H1 (cell line): ENCODE data around the gene SNAP25. TPM values are rescaled to one million over a fixed set of nuclear protein-coding genes. Genes with fewer than 3 reads are reported as not detected.

Source experiments
- CTCF ChIA-PET: fragments of 300-600 bp; sonication (Branson Sonifier 250); formaldehyde crosslinking; loops from one replicate; lab custom pipeline; 2021; ENCODE audit not compliant: partially characterized antibody; lab: Charles Lee
- POLR2A ChIA-PET: fragments of 300-600 bp; sonication (Branson Sonifier 250); formaldehyde crosslinking; loops from one replicate; lab custom pipeline; 2021; ENCODE audit warnings: inconsistent platforms; ENCODE audit not compliant: partially characterized antibody; lab: Charles Lee
- DNase-seq, 2 experiments: peaks; one replicate each; pipeline versions ENCODE4 v3.0.0 to v3.0.0-alpha.2; 2010 to 2022; ENCODE audit warnings: low spot score in 2 of 2, low read depth in 1 of 2, mixed read lengths in 1 of 2
- FAIRE-seq: peaks from 2 replicates; lab custom pipeline; 2011; peaks lifted over from hg19 to GRCh38; lab: Jason Lieb, UNC
- H2AFZ ChIP-seq: 2 replicates; pipeline ENCODE4 v1.8.1; 2012; ENCODE audit warnings: low read length, inconsistent platforms
- H2AK5ac ChIP-seq: 2 replicates; pipeline ENCODE4 v1.6.1; 2013; ENCODE audit warnings: low read depth, low read length
- H2BK120ac ChIP-seq: replicated peaks from 2 replicates; pipeline ENCODE3; 2013; ENCODE audit warnings: low read depth, low read length, inconsistent platforms
- H2BK12ac ChIP-seq: 2 replicates; pipeline ENCODE4 v1.6.1; 2013; ENCODE audit warnings: low read depth, low read length
- H2BK15ac ChIP-seq: 2 replicates; pipeline ENCODE4 v1.6.1; 2013; ENCODE audit warnings: low read length
- H2BK20ac ChIP-seq: 2 replicates; pipeline ENCODE4 v1.6.1; 2013; ENCODE audit warnings: low read length
- H2BK5ac ChIP-seq: 2 replicates; pipeline ENCODE4 v1.6.1; 2013; ENCODE audit warnings: low read depth, low read length
- H3K14ac ChIP-seq: 2 replicates; pipeline ENCODE4 v1.6.1; 2013; ENCODE audit warnings: inconsistent platforms; ENCODE audit not compliant: insufficient read length
- H3K18ac ChIP-seq: 2 replicates; pipeline ENCODE4 v1.6.1; 2013; ENCODE audit warnings: low read length; ENCODE audit errors: extremely low read depth
- H3K23ac ChIP-seq: 2 replicates; pipeline ENCODE4 v1.6.1; 2013; ENCODE audit warnings: inconsistent platforms; ENCODE audit not compliant: insufficient read length
- H3K23me2 ChIP-seq: 2 replicates; pipeline ENCODE4 v1.6.1; 2013; ENCODE audit warnings: low read depth, low read length
- H3K27ac ChIP-seq: 2 replicates; pipeline ENCODE4 v1.6.1; 2011; ENCODE audit warnings: low read depth, low read length, inconsistent platforms
- H3K27me3 ChIP-seq, 4 experiments: replicated peaks in 1 of 4; 1 replicate in 1 of 4; 2 replicates in 3 of 4; pipeline versions ENCODE4 v1.6.1 to v1.8.1; 2011 to 2013; ENCODE audit warnings: low read length in 3 of 4, mild to moderate bottlenecking in 3 of 4, inconsistent platforms in 2 of 4, mixed read lengths in 2 of 4, moderate library complexity in 1 of 4; ENCODE audit not compliant: control insufficient read depth in 3 of 4, insufficient read depth in 3 of 4; ENCODE audit errors: extremely low read depth in 1 of 4
- H3K36me3 ChIP-seq, 4 experiments: 2 replicates each; pipeline versions ENCODE4 v1.6.1 to v1.8.1; 2011 to 2013; ENCODE audit warnings: mild to moderate bottlenecking in 4 of 4, low read length in 3 of 4, moderate library complexity in 2 of 4, control low read depth in 1 of 4, inconsistent platforms in 1 of 4; ENCODE audit not compliant: insufficient read depth in 4 of 4, control insufficient read depth in 2 of 4
- H3K4ac ChIP-seq: replicated peaks from 2 replicates; pipeline ENCODE3; 2013; ENCODE audit warnings: low read length, low read depth, mixed read lengths, inconsistent platforms; ENCODE audit not compliant: insufficient read length
- H3K4me1 ChIP-seq, 4 experiments: replicated peaks in 1 of 4; 1 replicate in 1 of 4; 2 replicates in 3 of 4; pipeline versions ENCODE4 v1.6.1 to v1.8.1; 2011 to 2013; ENCODE audit warnings: low read length in 3 of 4, inconsistent platforms in 2 of 4, mixed read lengths in 1 of 4; ENCODE audit not compliant: insufficient read depth in 4 of 4, control insufficient read depth in 3 of 4
- H3K4me2 ChIP-seq, 2 experiments: 2 replicates each; pipeline versions ENCODE4 v1.6.1 to v1.8.1; 2011 to 2013; ENCODE audit warnings: low read depth in 2 of 2, low read length in 2 of 2, control low read depth in 1 of 2, inconsistent platforms in 1 of 2, mild to moderate bottlenecking in 1 of 2; ENCODE audit not compliant: insufficient read depth in 1 of 2
- H3K4me3 ChIP-seq, 4 experiments: fragments of 200-600, 300-600 bp in 1 of 4; sonication (generic), shearing (Covaris generic), sonication (Bioruptor Twin) in 1 of 4; 2 replicates each; pipeline versions ENCODE4 v1.5.1 to v1.8.1; 2011 to 2016; ENCODE audit warnings: low read length in 4 of 4, low read depth in 3 of 4, control low read depth in 2 of 4, inconsistent platforms in 2 of 4, mild to moderate bottlenecking in 2 of 4, mixed read lengths in 1 of 4, moderate library complexity in 1 of 4; ENCODE audit not compliant: insufficient read depth in 2 of 4; ENCODE audit errors: extremely low read depth in 1 of 4
- H3K56ac ChIP-seq: replicated peaks from 2 replicates; pipeline ENCODE3; 2013; ENCODE audit warnings: low read depth, mild to moderate bottlenecking, mixed read lengths, low read length, inconsistent platforms; ENCODE audit not compliant: insufficient read length
- H3K79me1 ChIP-seq: 2 replicates; pipeline ENCODE4 v1.6.1; 2013; ENCODE audit warnings: low read depth, low read length, control low read depth
- H3K79me2 ChIP-seq, 2 experiments: 2 replicates each; pipeline versions ENCODE4 v1.6.1 to v1.8.1; 2012 to 2013; ENCODE audit warnings: low read length in 2 of 2, mild to moderate bottlenecking in 2 of 2, inconsistent platforms in 1 of 2; ENCODE audit not compliant: insufficient read depth in 2 of 2, control insufficient read depth in 1 of 2
- H3K9ac ChIP-seq, 4 experiments: replicated peaks in 1 of 4; 1 replicate in 1 of 4; 2 replicates in 3 of 4; pipeline versions ENCODE4 v1.6.1 to v1.8.1; 2011 to 2013; ENCODE audit warnings: low read depth in 3 of 4, low read length in 3 of 4, control low read depth in 2 of 4, mild to moderate bottlenecking in 2 of 4, moderate library complexity in 2 of 4, inconsistent platforms in 1 of 4; ENCODE audit errors: extremely low read depth in 1 of 4
- H3K9me3 ChIP-seq, 2 experiments: 2 replicates each; pipeline versions ENCODE4 v1.6.1 to v1.8.1; 2012 to 2013; ENCODE audit warnings: mild to moderate bottlenecking in 2 of 2, moderate library complexity in 2 of 2, control low read depth in 1 of 2, inconsistent platforms in 1 of 2, low read depth in 1 of 2, low read length in 1 of 2, mixed read lengths in 1 of 2; ENCODE audit not compliant: insufficient read depth in 2 of 2
- H4K20me1 ChIP-seq, 2 experiments: replicated peaks in 1 of 2; 2 replicates each; pipeline versions ENCODE3 to v1.8.1; 2011 to 2013; ENCODE audit warnings: inconsistent platforms in 2 of 2, low read length in 2 of 2, mild to moderate bottlenecking in 1 of 2; ENCODE audit not compliant: insufficient read depth in 2 of 2, control insufficient read depth in 1 of 2
- H4K5ac ChIP-seq: 2 replicates; pipeline ENCODE4 v1.6.1; 2013; ENCODE audit warnings: low read length, low read depth, mixed read lengths, inconsistent platforms; ENCODE audit not compliant: insufficient read length
- H4K8ac ChIP-seq: 2 replicates; pipeline ENCODE4 v1.8.0; 2013; ENCODE audit warnings: mild to moderate bottlenecking, moderate library complexity, low read length, inconsistent platforms; ENCODE audit not compliant: insufficient read depth; ENCODE audit errors: extremely low read depth
- H4K91ac ChIP-seq: replicated peaks from 2 replicates; pipeline ENCODE3; 2013; ENCODE audit warnings: low read length, mixed read lengths, inconsistent platforms; ENCODE audit not compliant: insufficient read length
- CHD2 ChIP-seq: IDR thresholded peaks from 2 replicates; pipeline ENCODE4 v1.6.1; 2012; ENCODE audit warnings: low read length, improper control_type of control experiment
- GABPA ChIP-seq: IDR thresholded peaks from 2 replicates; pipeline ENCODE4 v1.6.1; 2011; ENCODE audit warnings: mild to moderate bottlenecking, low read length, moderate library complexity, borderline replicate concordance; ENCODE audit not compliant: insufficient read depth
- KDM4A ChIP-seq: IDR thresholded peaks from one replicate; pipeline ENCODE4 v1.7.1; 2012; ENCODE audit warnings: low read depth, mild to moderate bottlenecking, moderate library complexity, low read length, inconsistent platforms; ENCODE audit not compliant: severe bottlenecking
- MAFK ChIP-seq: IDR thresholded peaks from 2 replicates; pipeline ENCODE4 v1.6.1; 2012; ENCODE audit warnings: low read depth, mild to moderate bottlenecking, improper control_type of control experiment, low read length
- POLR2A ChIP-seq, 2 experiments: IDR thresholded peaks; 1 replicate in 1 of 2; 2 replicates in 1 of 2; pipeline ENCODE4 v1.6.1; 2011; ENCODE audit warnings: low read depth in 2 of 2, low read length in 2 of 2, mild to moderate bottlenecking in 2 of 2; ENCODE audit errors: control extremely low read depth in 1 of 2
- POU5F1 ChIP-seq: IDR thresholded peaks from 2 replicates; pipeline ENCODE4 v1.6.1; 2011; ENCODE audit warnings: low read depth, mild to moderate bottlenecking, low read length, moderate library complexity
- SIN3A ChIP-seq, 2 experiments: IDR thresholded peaks in 1 of 2; conservative IDR thresholded peaks in 1 of 2; 2 replicates each; pipeline ENCODE4 v1.6.1; 2011 to 2012; ENCODE audit warnings: low read length in 2 of 2, improper control_type of control experiment in 1 of 2, low read depth in 1 of 2, mild to moderate bottlenecking in 1 of 2
- TAF1 ChIP-seq: IDR thresholded peaks from 2 replicates; pipeline ENCODE4 v1.6.1; 2011; ENCODE audit warnings: mild to moderate bottlenecking, low read depth, low read length
- TBP ChIP-seq: IDR thresholded peaks from 2 replicates; pipeline ENCODE4 v1.6.1; 2011; ENCODE audit warnings: low read depth, low read length, improper control_type of control experiment
- WGBS, 2 experiments: shearing (Covaris generic) in 1 of 2; methylation state at CpG; one replicate each; pipeline versions ENCODE4 v1.1.6 to v1.1.7; 2013 to 2015; ENCODE audit warnings: low lambda C conversion rate in 2 of 2, mixed read lengths in 2 of 2, inconsistent platforms in 1 of 2, low coverage in 1 of 2, missing lambda C conversion rate in 1 of 2; ENCODE audit not compliant: insufficient replicate concordance in 2 of 2, insufficient coverage in 1 of 2, insufficient read length in 1 of 2; ENCODE audit errors: extremely low coverage in 1 of 2, missing lambda C conversion rate in 1 of 2; 5-methylcytosine and 5-hydroxymethylcytosine counted together
- polyA plus RNA-seq, 7 experiments: library from polyadenylated mRNA; depleted of rRNA in 3 of 7; stranded (reverse) in 5 of 7; unstranded in 2 of 7; fragments of >200 nt in 5 of 7; fragments of 200-250 nt in 2 of 7; gene quantifications; 1 replicate in 5 of 7; 2 replicates in 1 of 7; 4 replicates in 1 of 7; pipeline versions ENCODE4 v1.2.1 to v1.2.3, GENCODE V29; 2011 to 2013; ENCODE audit warnings: missing spikeins in 2 of 7, mixed read lengths in 2 of 7
- total RNA-seq: library from RNA; stranded (reverse); fragmentation: NEBNext Ultra II Directional; extraction: Animal tissue kit (Norgen Biotek cat#: 25700); gene quantifications from 2 replicates; pipeline ENCODE4 v1.2.1, GENCODE V29; 2021
- TF ChIP-seq, protein P1 (sequence below): IDR thresholded peaks from 2 replicates; pipeline ENCODE4 v1.6.1; 2012; ENCODE audit warnings: low read length, inconsistent platforms

The SNAP25 gene
- total and polyA plus RNA-seq, 2 of the 8 experiments (the other 6 are each of a cell fraction or from before 2014, with no cell fraction given): 0.51 to 0.52 TPM

DNA sequence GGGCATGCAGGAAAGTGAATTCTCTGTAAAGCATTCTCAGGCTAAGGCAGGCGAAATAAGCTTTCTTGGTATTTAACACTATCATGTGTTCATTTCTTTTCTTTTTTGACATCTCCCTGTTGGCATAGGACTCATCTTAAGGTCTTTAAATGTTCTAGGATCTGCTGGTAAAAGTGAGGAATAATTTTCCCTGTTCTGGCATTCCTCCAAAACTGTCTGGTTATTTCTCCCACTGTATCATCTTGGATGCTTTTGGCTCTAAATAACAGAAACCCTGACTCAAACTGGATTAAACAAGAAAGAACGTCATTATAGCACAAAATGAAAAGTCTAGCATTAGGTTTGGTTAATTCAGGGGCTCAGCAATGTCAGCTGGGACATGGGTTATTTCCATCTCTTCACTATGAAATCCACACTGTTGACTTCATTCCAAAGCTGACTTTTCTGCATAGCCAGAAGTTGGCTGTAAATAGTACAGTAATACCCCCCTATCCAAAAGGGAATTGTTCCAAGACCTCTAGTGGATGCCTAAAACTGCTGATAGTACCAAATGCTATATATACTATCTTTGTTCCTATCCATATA lies 37.9 kb upstream of the SNAP25 start:
- H2AK5ac ChIP-seq: no peak overlapping the region
- FAIRE-seq: no peak
- no peak overlapping the region for H2BK120ac ChIP-seq
- no peaks in the 10 kb centered on the region for H3K9me3 ChIP-seq
- H4K8ac ChIP-seq: no peak overlapping the region
- no peak overlapping the region for H3K27ac ChIP-seq
- DNase-seq: no peak
- H3K79me1 ChIP-seq: no peaks in the 10 kb centered on the region
- no peak overlapping the region for H3K4me3 ChIP-seq
- H2BK15ac ChIP-seq: no peak overlapping the region
- no peaks in the 10 kb centered on the region for H3K4me1 ChIP-seq
- no peaks in the 10 kb centered on the region for H3K23me2 ChIP-seq
- H3K4ac ChIP-seq: no peak overlapping the region
- H3K14ac ChIP-seq: no peak overlapping the region
- no peak overlapping the region for H2BK5ac ChIP-seq
- no peak overlapping the region for H3K23ac ChIP-seq
- H2AFZ ChIP-seq: no peak overlapping the region
- no peak overlapping the region for H3K9ac ChIP-seq
- H3K36me3 ChIP-seq: no peaks in the 10 kb centered on the region
- no peak overlapping the region for H4K5ac ChIP-seq
- H3K4me2 ChIP-seq: no peak overlapping the region
- H2BK20ac ChIP-seq: no peak overlapping the region
- no peak overlapping the region for H4K91ac ChIP-seq
- no peak overlapping the region for H2BK12ac ChIP-seq
- ChIA-PET CTCF (interaction anchor here (0.6 to 2.2 kb wide), 3 partner anchors 13 to 298 kb away, joined by 3 to 9 read pairs (median 3); no protein-coding TSS in a partner anchor), POLR2A (no interaction called here)
- no peak overlapping the region for H3K18ac ChIP-seq
- H3K27me3 ChIP-seq: no peaks in the 10 kb centered on the region; a peak in 1 of 7 replicates
- H4K20me1 ChIP-seq: no peaks in the 10 kb centered on the region
- WGBS, 2 experiments: 94% methylated on average over 2 of the region's 2 CpGs; no CpG with 5 or more reads in 1 of the 2 experiments
- H3K56ac ChIP-seq: no peak overlapping the region
- H3K79me2 ChIP-seq: no peaks in the 10 kb centered on the region
- TF ChIP-seq, protein P1, sequence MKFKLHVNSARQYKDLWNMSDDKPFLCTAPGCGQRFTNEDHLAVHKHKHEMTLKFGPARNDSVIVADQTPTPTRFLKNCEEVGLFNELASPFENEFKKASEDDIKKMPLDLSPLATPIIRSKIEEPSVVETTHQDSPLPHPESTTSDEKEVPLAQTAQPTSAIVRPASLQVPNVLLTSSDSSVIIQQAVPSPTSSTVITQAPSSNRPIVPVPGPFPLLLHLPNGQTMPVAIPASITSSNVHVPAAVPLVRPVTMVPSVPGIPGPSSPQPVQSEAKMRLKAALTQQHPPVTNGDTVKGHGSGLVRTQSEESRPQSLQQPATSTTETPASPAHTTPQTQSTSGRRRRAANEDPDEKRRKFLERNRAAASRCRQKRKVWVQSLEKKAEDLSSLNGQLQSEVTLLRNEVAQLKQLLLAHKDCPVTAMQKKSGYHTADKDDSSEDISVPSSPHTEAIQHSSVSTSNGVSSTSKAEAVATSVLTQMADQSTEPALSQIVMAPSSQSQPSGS: no peak
- no peak for TF ChIP-seq SIN3A (conservative IDR thresholded peaks at IDR 0.05 in 1 of 2, IDR thresholded peaks at IDR 0.05 in 1 of 2; ENCODE audit: low read depth in 1 of 2, low read length in 2 of 2)
- TF ChIP-seq GABPA: no peak
- no peak for TF ChIP-seq MAFK
- TF ChIP-seq POLR2A (IDR thresholded peaks at IDR 0.05; ENCODE audit: control extremely low read depth in 1 of 2, low read depth in 2 of 2, low read length in 2 of 2): no peak
- TF ChIP-seq CHD2: no peak
- TF ChIP-seq TBP: no peak
- TF ChIP-seq KDM4A: no peak
- no peak for TF ChIP-seq POU5F1
- TF ChIP-seq TAF1: no peak
